HG03108 (cell line): ENCODE measurements around the gene INTS1.

Experiments
- ATAC-seq: cut with Tn5 transposase; IDR thresholded peaks from one replicate; pipeline ENCODE4 v1.9.1; 2021; ENCODE audit warnings: moderate library complexity; ENCODE audit not compliant: unreplicated experiment

INTS1 gene

GRCh38 chr7:1503816-1504775, at the start of gene INTS1:
INTS1 (minus strand) TSS chr7:1504389; CDS start chr7:1503960, 429 bp downstream.
- ATAC-seq = peak; percentile 81

DNA sequence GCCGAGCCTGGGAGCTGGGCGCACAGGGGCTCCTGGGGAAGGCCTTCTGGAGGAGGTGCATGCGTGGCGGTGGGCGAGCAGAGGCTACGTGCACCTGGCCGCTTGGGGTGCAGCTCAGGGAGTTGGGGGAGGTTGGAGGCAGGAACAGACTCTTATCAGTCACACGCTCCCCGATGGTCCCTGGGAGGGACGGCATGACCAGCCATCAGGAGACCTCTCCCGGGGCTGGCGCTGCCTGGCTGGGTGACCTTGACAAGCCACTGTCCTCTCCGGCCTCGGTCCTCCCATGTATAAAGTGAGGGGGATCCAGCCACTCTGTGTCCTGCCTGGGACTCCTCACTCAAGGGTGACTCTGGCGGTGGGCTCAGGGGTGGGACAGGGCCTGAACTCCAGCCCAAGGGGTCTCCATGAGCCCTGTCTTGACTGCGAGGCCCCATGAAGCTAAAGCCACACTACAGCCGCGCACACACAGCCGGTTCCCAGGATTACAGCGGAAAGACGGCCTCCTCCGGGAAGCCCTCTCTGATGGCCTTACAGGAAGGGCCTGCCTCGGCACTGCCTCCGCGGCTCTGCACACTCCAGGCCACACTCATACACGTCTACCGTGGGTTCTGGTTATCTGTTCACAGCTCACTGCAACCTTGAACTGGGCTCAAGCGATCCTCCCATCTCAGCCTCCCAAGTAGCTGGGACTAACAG, 49.5 kb upstream of the INTS1 start:
- no peak for ATAC-seq

DNA sequence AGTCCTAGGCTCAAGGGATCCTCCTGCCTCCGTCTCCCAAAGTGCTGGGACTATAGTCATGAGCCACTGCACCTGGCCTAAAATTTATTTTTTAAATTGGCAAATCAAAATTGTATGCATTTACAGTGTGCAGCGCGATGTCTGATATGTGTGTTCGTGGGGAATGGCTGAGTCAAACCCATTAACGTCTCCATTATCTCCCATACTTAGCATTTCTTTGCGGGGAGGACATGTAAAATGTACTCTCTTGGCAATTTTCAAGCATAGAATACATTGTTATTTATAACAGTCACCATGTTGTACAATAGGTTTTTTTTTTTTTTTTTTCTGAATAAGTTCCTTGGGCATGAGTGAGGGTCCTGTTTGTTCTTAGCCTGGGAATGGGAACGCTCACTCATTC, 48.0 kb upstream of the INTS1 start:
- ATAC-seq = no peak

GRCh38 chr7:1550846-1551155, 46.6 kb upstream of the INTS1 start:
- no peak for ATAC-seq

- ATAC-seq = no peak
Measured at GRCh38 chr7:1550005-1550845, 46.0 kb upstream of the INTS1 start.

DNA sequence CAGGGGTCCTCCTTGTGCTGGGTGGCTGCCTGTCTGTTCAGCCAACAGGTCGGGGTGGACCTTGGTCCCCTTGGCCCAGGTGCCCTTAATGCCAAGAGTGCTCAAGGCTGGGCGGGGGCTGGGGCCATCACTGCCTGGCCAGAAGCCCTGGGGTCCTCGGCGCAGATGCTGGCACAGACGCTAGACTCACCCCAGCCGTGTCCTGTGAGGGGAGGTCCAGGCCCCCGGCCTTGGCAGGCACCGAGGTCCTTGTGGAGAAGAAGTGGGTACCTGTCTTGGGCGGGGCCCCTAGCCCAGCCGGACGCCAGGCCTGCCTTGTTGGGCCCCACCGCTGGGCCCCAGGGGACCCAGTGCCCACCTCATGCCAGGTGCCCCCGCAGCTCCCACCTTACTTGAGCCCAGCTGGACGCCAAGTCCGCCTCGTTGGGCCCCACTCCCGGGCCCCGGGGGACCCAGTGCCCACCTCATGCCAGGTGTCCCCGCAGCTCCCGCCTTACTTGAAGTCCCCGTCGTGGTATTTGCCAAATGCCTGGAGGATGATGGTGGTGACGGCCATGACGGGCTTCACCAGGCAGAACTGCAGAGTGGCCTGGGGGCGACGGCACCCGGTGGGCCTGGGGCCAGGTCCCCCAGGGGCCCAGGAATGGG, 45.3 kb upstream of the INTS1 start:
- ATAC-seq = no peak

DNA sequence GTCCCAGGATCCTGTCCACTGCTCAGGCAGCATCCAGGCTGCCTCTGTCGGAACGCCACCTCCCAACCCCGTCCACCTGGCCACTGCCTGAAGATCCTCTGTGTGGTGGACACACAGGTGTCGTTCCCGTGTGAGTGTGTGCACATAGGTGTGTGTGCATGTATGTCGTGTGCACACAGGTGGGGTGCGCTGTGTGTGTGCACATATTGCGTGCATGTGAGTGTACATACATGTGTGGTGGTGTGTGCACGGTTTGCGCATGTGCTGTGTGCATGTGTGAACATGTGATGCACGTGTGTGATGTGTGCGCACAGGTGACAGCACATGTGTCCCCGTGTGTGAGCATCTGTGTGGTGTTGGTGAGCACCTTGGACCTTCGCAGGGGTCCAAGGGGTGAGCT, 44.8 kb upstream of the INTS1 start:
- no peak for ATAC-seq

- no peak for ATAC-seq
Measured at GRCh38 chr7:1548438-1548831, 44.2 kb upstream of the INTS1 start.

GRCh38 chr7:1547777-1548437, 43.7 kb upstream of the INTS1 start:
- ATAC-seq = no peak

DNA sequence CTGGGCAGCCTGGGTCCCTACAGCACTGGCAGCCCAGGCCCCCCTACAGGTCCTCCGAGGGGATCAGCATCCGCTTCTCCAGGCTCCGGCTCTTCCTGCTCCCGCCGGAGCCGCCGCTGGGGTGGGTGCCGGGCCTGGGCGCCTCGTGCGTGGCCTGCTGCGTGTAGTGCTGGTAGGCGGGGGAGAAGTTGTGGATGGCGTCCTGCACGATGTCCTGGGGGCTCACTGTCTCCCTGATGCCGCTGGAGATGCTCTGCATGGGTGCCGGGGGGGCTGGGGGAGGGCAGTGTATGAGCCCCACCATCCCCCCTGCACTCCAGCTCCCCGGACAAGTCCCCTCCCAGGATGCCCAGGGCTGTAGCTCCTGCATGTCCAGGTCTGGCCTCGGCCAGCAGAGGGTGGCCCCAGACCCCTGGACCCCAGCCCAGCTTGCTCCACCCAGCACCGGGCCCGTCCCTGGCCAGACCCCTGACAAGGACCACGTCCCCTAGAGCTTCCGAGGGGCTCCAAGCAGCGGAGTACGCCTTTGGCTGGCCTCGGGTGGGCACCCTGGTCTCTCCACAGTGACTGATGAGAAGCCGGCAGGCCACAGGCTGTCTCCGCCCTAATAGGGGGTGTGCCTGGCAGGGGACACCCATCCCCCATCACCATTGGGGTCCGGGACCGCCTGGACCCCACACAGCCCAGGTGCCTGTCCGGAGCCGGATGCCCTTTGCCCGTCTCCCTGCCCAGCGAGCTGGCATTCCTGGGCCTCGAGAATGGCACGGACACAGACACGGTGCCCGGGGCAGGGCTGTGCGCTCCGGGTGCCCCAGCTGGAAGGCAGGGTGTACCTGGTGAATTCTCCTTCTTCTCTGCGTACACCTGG, 43.0 kb upstream of the INTS1 start:
- no peak for ATAC-seq

DNA sequence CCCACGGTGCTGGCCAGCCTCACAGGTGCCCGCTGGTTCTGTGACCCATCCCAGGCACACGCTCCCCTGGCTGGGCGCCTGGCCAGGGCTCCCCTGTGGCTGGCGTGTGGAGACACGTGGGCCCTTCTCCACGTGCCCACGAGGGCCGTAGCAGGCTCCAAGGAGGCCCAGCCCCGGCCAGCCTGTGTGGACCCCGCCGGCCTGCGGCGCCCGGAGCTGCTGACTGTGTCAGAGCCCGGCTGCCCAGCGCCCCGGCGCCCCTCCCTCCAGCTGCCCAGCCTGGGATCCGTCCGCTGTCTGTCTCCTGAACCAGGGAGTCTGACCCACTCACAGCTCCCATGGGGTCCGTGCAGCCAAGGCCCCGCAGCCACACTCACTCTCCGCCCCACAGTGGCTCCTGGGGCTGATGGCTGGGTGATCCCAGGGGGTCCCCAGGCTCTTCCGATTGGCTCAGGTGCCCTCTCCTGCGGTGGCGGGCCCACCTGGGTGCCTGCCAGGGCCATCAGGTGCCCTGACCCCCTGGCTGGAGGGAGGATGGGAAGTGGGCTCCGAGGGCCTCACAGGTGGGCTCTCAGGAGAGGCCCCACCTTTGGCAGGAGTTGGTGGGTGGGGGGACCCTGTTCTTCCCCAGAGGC, 42.2 kb upstream of the INTS1 start:
- no peak for ATAC-seq

DNA sequence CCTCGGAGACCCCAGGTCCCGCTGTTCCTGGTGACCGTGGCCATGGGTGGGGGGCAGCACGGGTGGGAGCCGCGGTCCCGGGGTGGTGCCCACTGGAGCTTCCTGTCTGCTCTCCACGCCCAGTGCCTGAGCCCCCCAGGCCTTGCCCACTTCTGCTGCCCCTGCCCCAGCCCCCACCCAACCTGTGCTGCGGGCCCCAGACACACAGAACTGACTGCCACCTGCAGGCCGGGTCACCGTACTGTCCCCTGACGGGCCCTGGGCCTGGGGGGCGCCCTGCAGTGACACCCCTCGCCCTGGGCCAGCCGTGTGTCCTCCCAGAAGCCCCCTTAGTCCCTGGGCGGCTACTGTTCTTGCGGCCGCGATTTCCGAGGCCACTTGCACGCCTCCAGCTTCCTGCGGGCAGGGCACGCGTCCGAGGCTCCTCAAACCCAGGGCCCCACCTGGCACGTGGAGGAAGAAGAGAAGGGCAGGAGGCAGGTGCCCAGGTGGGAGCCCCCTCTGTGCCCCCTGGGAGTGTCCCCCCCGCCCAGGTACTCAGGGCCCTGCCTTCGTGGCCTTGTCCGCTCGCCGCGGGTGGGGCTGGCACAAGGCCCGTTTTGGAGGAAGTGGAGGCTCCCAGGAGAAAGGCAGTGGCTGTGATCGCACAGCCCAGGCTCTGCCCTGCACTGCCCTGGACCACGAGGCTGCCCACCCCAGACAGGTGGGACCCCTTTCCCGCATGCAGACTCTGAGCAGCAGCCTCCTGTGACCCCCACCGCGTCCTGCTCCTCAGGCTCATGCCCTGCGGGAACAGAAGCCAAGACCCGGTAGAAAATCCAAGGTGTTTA, 41.4 kb upstream of the INTS1 start:
- no peak for ATAC-seq

GRCh38 chr7:1544896-1545416, 40.8 kb upstream of the INTS1 start:
- no peak for ATAC-seq

- no peak for ATAC-seq
Measured at GRCh38 chr7:1544178-1544895, 40.1 kb upstream of the INTS1 start.

- no peak for ATAC-seq
Measured at GRCh38 chr7:1543826-1544177, 39.6 kb upstream of the INTS1 start.

GRCh38 chr7:1542841-1543747, 38.9 kb upstream of the INTS1 start:
- ATAC-seq = no peak
